Ascending aorta (tissue), 2 donors: Measurements from ENCODE around the gene SQOR. TPM values are rescaled to one million over a fixed set of nuclear protein-coding genes. Genes with fewer than 3 reads are reported as not detected.

Experiments
- DNase-seq, 2 donors: peaks; one replicate each; pipeline ENCODE4 v3.0.0-alpha.2; 2019; ENCODE audit warnings: low spot score in 2 of 2
- H3K27ac ChIP-seq, 2 donors: fragments of 200-600 bp; sonication (generic); one replicate each; pipeline ENCODE4 v1.5.1; 2016 to 2017; ENCODE audit warnings: mild to moderate bottlenecking in 1 of 2
- H3K27me3 ChIP-seq: fragments of 200-600 bp; sonication (generic); one replicate; pipeline ENCODE4 v1.5.1; 2017
- H3K36me3 ChIP-seq, 2 donors: fragments of 200-600 bp; sonication (generic); one replicate each; pipeline ENCODE4 v1.5.1; 2016
- H3K4me1 ChIP-seq, 2 donors: fragments of 200-600 bp; sonication (generic); one replicate each; pipeline ENCODE4 v1.5.1; 2016 to 2017; ENCODE audit warnings: mild to moderate bottlenecking in 1 of 2
- H3K4me3 ChIP-seq, 2 donors: fragments of 200-600 bp; sonication (generic); one replicate each; pipeline ENCODE4 v1.5.1; 2016 to 2017; ENCODE audit warnings: mild to moderate bottlenecking in 1 of 2
- H3K9me3 ChIP-seq, 2 donors: fragments of 200-600 bp; sonication (generic); one replicate each; pipeline ENCODE4 v1.5.1; 2016
- CTCF ChIP-seq, 3 experiments: fragments of 200-600 bp in 2 of 3; fragments of 450-650 bp in 1 of 3; sonication (generic) in 2 of 3; IDR thresholded peaks; one replicate each; pipeline ENCODE4 v1.5.1; 2016 to 2019; ENCODE audit warnings: antibody characterized with exemption in 3 of 3, mild to moderate bottlenecking in 1 of 3, moderate library complexity in 1 of 3
- intact Hi-C: fragments of 100-400 bp; cut with DNase I; formaldehyde crosslinking; loops from one replicate; pipeline ENCODE4 v1.15.1; 2023
- total RNA-seq: library from RNA; depleted of rRNA; stranded (reverse); fragments of >200 nt; gene quantifications from one replicate; pipeline ENCODE4 v1.1.0, GENCODE V29; 2016

Gene SQOR
- total RNA-seq, 1 donor from 2014 or later: 61.4 TPM

- H3K4me3 ChIP-seq: no peak overlapping the region
- H3K27ac ChIP-seq: no peak overlapping the region
- H3K4me1 ChIP-seq: no peaks in the 10 kb centered on the region
- H3K27me3 ChIP-seq: no peaks in the 10 kb centered on the region
- peaks cover 48 to 87% of the 10 kb centered on the region in 2 donors for H3K36me3 ChIP-seq
- no peak for DNase-seq
- H3K9me3 ChIP-seq: no peaks in the 10 kb centered on the region
- no peak for TF ChIP-seq CTCF (IDR thresholded peaks at IDR 0.05)
- intact Hi-C loops: no loop called here
Observed at GRCh38 chr15:45677797-45678196, 43.0 kb downstream of the SQOR start.

GRCh38 chr15:45678459-45679178 lies 43.8 kb downstream of the SQOR start:
- H3K36me3 ChIP-seq: peaks cover 56 to 88% of the 10 kb centered on the region in 2 donors
- no peak for TF ChIP-seq CTCF (IDR thresholded peaks at IDR 0.05)
- intact Hi-C loops: no loop called here
- H3K9me3 ChIP-seq: no peaks in the 10 kb centered on the region
- DNase-seq: no peak
- H3K4me3 ChIP-seq: no peak overlapping the region
- no peaks in the 10 kb centered on the region for H3K4me1 ChIP-seq
- no peaks in the 10 kb centered on the region for H3K27me3 ChIP-seq
- H3K27ac ChIP-seq: no peak overlapping the region

GRCh38 chr15:45684533-45684932 lies 49.7 kb downstream of the SQOR start:
- DNase-seq: no peak
- Histone ChIP-seq H3K27me3 (no peaks in the 10 kb centered on the region), H3K36me3 (peaks cover 73 to 90% of the 10 kb centered on the region in 2 donors), H3K9me3 (no peaks in the 10 kb centered on the region), H3K4me1 (no peaks in the 10 kb centered on the region), H3K27ac (no peak overlapping the region), H3K4me3 (no peak overlapping the region)
- no peak for TF ChIP-seq CTCF (IDR thresholded peaks at IDR 0.05)
- intact Hi-C loops: no loop called here

GRCh38 chr15:45689616-45690015 lies 54.8 kb downstream of the SQOR start:
- DNase-seq: no peak
- intact Hi-C loops: no loop called here
- Histone ChIP-seq H3K9me3 (no peaks in the 10 kb centered on the region), H3K27ac (no peak overlapping the region), H3K36me3 (peaks cover 68 to 77% of the 10 kb centered on the region in 2 donors), H3K27me3 (no peaks in the 10 kb centered on the region), H3K4me3 (no peak overlapping the region), H3K4me1 (no peaks in the 10 kb centered on the region)
- TF ChIP-seq CTCF (IDR thresholded peaks at IDR 0.05): no peak

- peaks cover 63 to 73% of the 10 kb centered on the region in 2 donors for H3K36me3 ChIP-seq
- intact Hi-C loops: no loop called here
- H3K27ac ChIP-seq: no peak overlapping the region
- no peaks in the 10 kb centered on the region for H3K4me1 ChIP-seq
- H3K27me3 ChIP-seq: no peaks in the 10 kb centered on the region
- TF ChIP-seq CTCF (IDR thresholded peaks at IDR 0.05): no peak
- no peaks in the 10 kb centered on the region for H3K9me3 ChIP-seq
- no peak overlapping the region for H3K4me3 ChIP-seq
- no peak for DNase-seq
Observed at GRCh38 chr15:45690581-45691260, 55.9 kb downstream of the SQOR start.
